ENCODE measurements around the gene SKOR1.

DNA sequence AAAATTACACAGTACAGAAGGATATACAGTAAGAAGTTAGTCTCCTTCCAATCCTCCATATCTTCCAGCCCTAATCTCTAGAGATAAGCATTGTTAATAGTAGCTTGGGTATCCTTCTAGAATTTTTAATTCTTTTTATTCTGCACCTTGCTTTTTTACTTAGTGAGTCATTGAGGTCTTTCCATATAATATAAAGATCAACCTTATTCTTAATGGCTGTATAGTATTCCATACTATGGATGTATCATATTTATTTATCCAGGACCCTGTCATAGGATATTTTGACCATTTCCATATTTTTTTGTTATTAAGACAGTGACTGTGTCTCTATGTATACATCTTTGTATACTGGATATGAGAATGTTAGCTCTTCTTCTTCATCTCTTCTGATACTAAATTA is 36.3 kb upstream of the SKOR1 start:
- TF ChIP-seq, protein P1, sequence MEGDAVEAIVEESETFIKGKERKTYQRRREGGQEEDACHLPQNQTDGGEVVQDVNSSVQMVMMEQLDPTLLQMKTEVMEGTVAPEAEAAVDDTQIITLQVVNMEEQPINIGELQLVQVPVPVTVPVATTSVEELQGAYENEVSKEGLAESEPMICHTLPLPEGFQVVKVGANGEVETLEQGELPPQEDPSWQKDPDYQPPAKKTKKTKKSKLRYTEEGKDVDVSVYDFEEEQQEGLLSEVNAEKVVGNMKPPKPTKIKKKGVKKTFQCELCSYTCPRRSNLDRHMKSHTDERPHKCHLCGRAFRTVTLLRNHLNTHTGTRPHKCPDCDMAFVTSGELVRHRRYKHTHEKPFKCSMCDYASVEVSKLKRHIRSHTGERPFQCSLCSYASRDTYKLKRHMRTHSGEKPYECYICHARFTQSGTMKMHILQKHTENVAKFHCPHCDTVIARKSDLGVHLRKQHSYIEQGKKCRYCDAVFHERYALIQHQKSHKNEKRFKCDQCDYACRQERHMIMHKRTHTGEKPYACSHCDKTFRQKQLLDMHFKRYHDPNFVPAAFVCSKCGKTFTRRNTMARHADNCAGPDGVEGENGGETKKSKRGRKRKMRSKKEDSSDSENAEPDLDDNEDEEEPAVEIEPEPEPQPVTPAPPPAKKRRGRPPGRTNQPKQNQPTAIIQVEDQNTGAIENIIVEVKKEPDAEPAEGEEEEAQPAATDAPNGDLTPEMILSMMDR (conservative IDR thresholded peaks at IDR 0.05; ENCODE audit: low read length) = no peak
- no peak for TF ChIP-seq EZH2phosphoT487 (IDR thresholded peaks at IDR 0.05; ENCODE audit: borderline replicate concordance, low read depth, low read length)

All from OCI-LY7 (cell line).